Measurements from ENCODE around the gene GAS2L2.
"Not testable (repeated sequence)": the region's sequence is repeated elsewhere in the genome, so short reads cannot be mapped to it uniquely, and the experiment has no call there.

Gene GAS2L2

GRCh38 chr17:35765086-35765710 is 12.2 kb upstream of the GAS2L2 start:
- no peak for TF ChIP-seq GATA1 (IDR thresholded peaks at IDR 0.05; ENCODE audit: low read depth, low read length)
- no peak for TF ChIP-seq POLR2A (IDR thresholded peaks at IDR 0.05; ENCODE audit: low read length)
- no peak for DNase-seq

GRCh38 chr17:35764123-35764991 is 11.3 kb upstream of the GAS2L2 start:
- no peak for TF ChIP-seq POLR2A (IDR thresholded peaks at IDR 0.05; ENCODE audit: low read length)
- TF ChIP-seq GATA1 (IDR thresholded peaks at IDR 0.05; ENCODE audit: low read depth, low read length): no peak
- peak; percentile 89 to 93 for DNase-seq

- no peak for DNase-seq
- TF ChIP-seq POLR2A (IDR thresholded peaks at IDR 0.05; ENCODE audit: low read length) (no peak), GATA1 (IDR thresholded peaks at IDR 0.05; ENCODE audit: low read depth, low read length) (no peak)
Measured at GRCh38 chr17:35763767-35764122, 10.7 kb upstream of the GAS2L2 start.

GRCh38 chr17:35761601-35762000 is 8.6 kb upstream of the GAS2L2 start:
- no peak for TF ChIP-seq POLR2A (IDR thresholded peaks at IDR 0.05; ENCODE audit: low read length)
- TF ChIP-seq GATA1 (IDR thresholded peaks at IDR 0.05; ENCODE audit: low read depth, low read length): no peak
- DNase-seq: no peak

- no peak for TF ChIP-seq GATA1 (IDR thresholded peaks at IDR 0.05; ENCODE audit: low read depth, low read length)
- DNase-seq: no peak
Measured at GRCh38 chr17:35760587-35760986, 7.5 kb upstream of the GAS2L2 start, which contains the start of gene C17orf50. Gene C17orf50, plus strand, starts transcription at chr17:35760887. Its CDS starts 55 bp downstream, at chr17:35760942.

GRCh38 chr17:35757243-35757642 is 4.2 kb upstream of the GAS2L2 start:
- TF ChIP-seq GATA1 (IDR thresholded peaks at IDR 0.05; ENCODE audit: low read depth, low read length) (no peak), POLR2A (IDR thresholded peaks at IDR 0.05; ENCODE audit: low read length) (no peak)
- no peak for DNase-seq

- TF ChIP-seq GATA1 (IDR thresholded peaks at IDR 0.05; ENCODE audit: low read depth, low read length): no peak
- TF ChIP-seq POLR2A (IDR thresholded peaks at IDR 0.05; ENCODE audit: low read length): no peak
- no peak for DNase-seq
Measured at GRCh38 chr17:35752471-35752870, 568 bp downstream of the GAS2L2 start.

GRCh38 chr17:35751541-35751940 is 1.5 kb downstream of the GAS2L2 start:
- DNase-seq: not testable (repeated sequence)

GRCh38 chr17:35750526-35751395 is 2.3 kb downstream of the GAS2L2 start:
- TF ChIP-seq GATA1 (IDR thresholded peaks at IDR 0.05; ENCODE audit: low read depth, low read length): no peak
- TF ChIP-seq POLR2A (IDR thresholded peaks at IDR 0.05; ENCODE audit: low read length): no peak
- DNase-seq: peak; percentile 19 to 29

GRCh38 chr17:35749560-35750412 is 3.3 kb downstream of the GAS2L2 start:
- TF ChIP-seq POLR2A (IDR thresholded peaks at IDR 0.05; ENCODE audit: low read length): no peak
- no peak for TF ChIP-seq GATA1 (IDR thresholded peaks at IDR 0.05; ENCODE audit: low read depth, low read length)
- DNase-seq: peak; percentile 45 to 47

- TF ChIP-seq GATA1 (IDR thresholded peaks at IDR 0.05; ENCODE audit: low read depth, low read length): no peak
- no peak for TF ChIP-seq POLR2A (IDR thresholded peaks at IDR 0.05; ENCODE audit: low read length)
- DNase-seq: no peak
Measured at GRCh38 chr17:35748979-35749378, 4.1 kb downstream of the GAS2L2 start.

GRCh38 chr17:35748341-35748841 is 4.6 kb downstream of the GAS2L2 start:
- peak; percentile 58 for TF ChIP-seq POLR2A (IDR thresholded peaks at IDR 0.05; ENCODE audit: low read length)
- no peak for TF ChIP-seq GATA1 (IDR thresholded peaks at IDR 0.05; ENCODE audit: low read depth, low read length)
- peak; percentile 22 to 27 for DNase-seq

GRCh38 chr17:35747540-35748017 is 5.5 kb downstream of the GAS2L2 start:
- peak; percentile 79 to 88 for DNase-seq
- TF ChIP-seq GATA1 (IDR thresholded peaks at IDR 0.05; ENCODE audit: low read depth, low read length): no peak
